Uterus (tissue), 4 donors: Measurements from ENCODE around the gene MED10. TPM values are rescaled to one million over a fixed set of nuclear protein-coding genes. Genes with fewer than 3 reads are reported as not detected.

Experiments used
- DNase-seq, 2 donors: peaks; one replicate each; pipeline ENCODE4 v3.0.0-alpha.2; 2019 to 2020
- H3K27ac ChIP-seq, 2 donors: fragments of 200-600 bp; sonication (generic); 1 replicate in 1 of 2; 2 replicates in 1 of 2; pipeline ENCODE4 v1.5.1; 2016 to 2018
- H3K27me3 ChIP-seq, 2 donors: fragments of 200-600 bp; sonication (generic); one replicate each; pipeline ENCODE4 v1.5.1; 2018 to 2019; ENCODE audit warnings: control low read depth in 1 of 2
- H3K36me3 ChIP-seq, 2 donors: fragments of 200-600 bp; sonication (generic); one replicate each; pipeline ENCODE4 v1.5.1; 2019; ENCODE audit warnings: control low read depth in 1 of 2
- H3K4me1 ChIP-seq, 2 donors: fragments of 200-600 bp; sonication (generic); one replicate each; pipeline ENCODE4 v1.5.1; 2018 to 2019; ENCODE audit warnings: control low read depth in 1 of 2
- H3K4me3 ChIP-seq, 2 donors: fragments of 200-600 bp; sonication (generic); 1 replicate in 1 of 2; 2 replicates in 1 of 2; pipeline ENCODE4 v1.5.1; 2018 to 2019; ENCODE audit warnings: mild to moderate bottlenecking in 1 of 2
- H3K9me3 ChIP-seq, 2 donors: fragments of 200-600 bp; sonication (generic); one replicate each; pipeline ENCODE4 v1.5.1; 2019; ENCODE audit warnings: control low read depth in 1 of 2
- CTCF ChIP-seq, 4 experiments: fragments of 200-600 bp in 2 of 4; fragments of 450-650 bp in 2 of 4; sonication (generic) in 2 of 4; IDR thresholded peaks; one replicate each; pipeline ENCODE4 v1.5.1; 2016 to 2019; ENCODE audit warnings: antibody characterized with exemption in 4 of 4, mild to moderate bottlenecking in 2 of 4, moderate library complexity in 1 of 4
- POLR2A ChIP-seq, 2 donors: fragments of 450-650 bp; IDR thresholded peaks; one replicate each; pipeline ENCODE4 v1.6.1; 2016; ENCODE audit warnings: antibody characterized with exemption in 2 of 2, mild to moderate bottlenecking in 1 of 2, moderate library complexity in 1 of 2
- intact Hi-C: fragments of 100-400 bp; cut with DNase I; formaldehyde crosslinking; loops from one replicate; pipeline ENCODE4 v1.15.1; 2023; ENCODE audit warnings: low total_unique reads
- total RNA-seq, 4 donors: library from RNA; depleted of rRNA in 3 of 4; stranded (reverse); fragments of >200 nt in 3 of 4; gene quantifications; one replicate each; pipeline versions ENCODE4 v1.1.0 to v1.2.4, GENCODE V29; 2014 to 2023
- donor health status: DM: yes; HTN: yes; CAD: no.

MED10 gene
- total RNA-seq, 4 donors from 2014 or later = 5.1 to 32.6 (median 20.6) TPM

- TF ChIP-seq POLR2A (IDR thresholded peaks at IDR 0.05) = no peak
- no peak for TF ChIP-seq CTCF (IDR thresholded peaks at IDR 0.05)
- H3K27me3 ChIP-seq = no peaks in the 10 kb centered on the region
- no peak for DNase-seq
These were observed 14.2 kb upstream of the MED10 start for GRCh38 chr5:6392561-6392960.

GRCh38 chr5:6391151-6391550 lies 12.8 kb upstream of the MED10 start:
- intact Hi-C loops = no loop called here
- TF ChIP-seq CTCF (IDR thresholded peaks at IDR 0.05) (no peak), POLR2A (IDR thresholded peaks at IDR 0.05) (no peak)
- Histone ChIP-seq H3K4me1 (no peaks in the 10 kb centered on the region), H3K27ac (no peak overlapping the region), H3K27me3 (no peaks in the 10 kb centered on the region), H3K9me3 (no peaks in the 10 kb centered on the region), H3K4me3 (no peak overlapping the region), H3K36me3 (no peaks in the 10 kb centered on the region)
- DNase-seq = no peak

More at GRCh38 chr5:6392561-6392960, 14.2 kb upstream of the MED10 start:
- no peaks in the 10 kb centered on the region for H3K4me1 ChIP-seq
- H3K4me3 ChIP-seq = no peak overlapping the region
- no peak overlapping the region for H3K27ac ChIP-seq
- no peaks in the 10 kb centered on the region for H3K36me3 ChIP-seq
- no peaks in the 10 kb centered on the region for H3K9me3 ChIP-seq
- intact Hi-C loops = no loop called here

GRCh38 chr5:6389946-6390530 lies 11.7 kb upstream of the MED10 start:
- H3K9me3 ChIP-seq = no peaks in the 10 kb centered on the region
- no peaks in the 10 kb centered on the region for H3K36me3 ChIP-seq
- intact Hi-C loops = no loop called here
- H3K27me3 ChIP-seq = no peaks in the 10 kb centered on the region
- no peak for DNase-seq
- no peak overlapping the region for H3K27ac ChIP-seq
- H3K4me3 ChIP-seq = no peak overlapping the region
- H3K4me1 ChIP-seq = no peaks in the 10 kb centered on the region
- TF ChIP-seq POLR2A (IDR thresholded peaks at IDR 0.05) (no peak), CTCF (IDR thresholded peaks at IDR 0.05) (no peak)

GRCh38 chr5:6389397-6389796 lies 11.1 kb upstream of the MED10 start:
- Histone ChIP-seq H3K27me3 (no peaks in the 10 kb centered on the region), H3K36me3 (no peaks in the 10 kb centered on the region), H3K4me1 (no peaks in the 10 kb centered on the region), H3K9me3 (no peaks in the 10 kb centered on the region), H3K4me3 (no peak overlapping the region), H3K27ac (no peak overlapping the region)
- no peak for DNase-seq
- intact Hi-C loops = no loop called here
- TF ChIP-seq POLR2A (IDR thresholded peaks at IDR 0.05) (no peak), CTCF (IDR thresholded peaks at IDR 0.05) (no peak)

- TF ChIP-seq POLR2A (IDR thresholded peaks at IDR 0.05) (no peak), CTCF (IDR thresholded peaks at IDR 0.05) (no peak)
- Histone ChIP-seq H3K4me3 (no peak overlapping the region), H3K27ac (no peak overlapping the region), H3K27me3 (no peaks in the 10 kb centered on the region), H3K9me3 (no peaks in the 10 kb centered on the region), H3K36me3 (no peaks in the 10 kb centered on the region), H3K4me1 (no peaks in the 10 kb centered on the region)
- intact Hi-C loops = no loop called here
- no peak for DNase-seq
These were observed 9.6 kb upstream of the MED10 start for GRCh38 chr5:6387970-6388369.
